Measurements from ENCODE around the gene PSMC3IP.
"Not testable (repeated sequence)": the region's sequence is repeated elsewhere in the genome, so short reads cannot be mapped to it uniquely, and the experiment has no call there.

Gene PSMC3IP

DNA sequence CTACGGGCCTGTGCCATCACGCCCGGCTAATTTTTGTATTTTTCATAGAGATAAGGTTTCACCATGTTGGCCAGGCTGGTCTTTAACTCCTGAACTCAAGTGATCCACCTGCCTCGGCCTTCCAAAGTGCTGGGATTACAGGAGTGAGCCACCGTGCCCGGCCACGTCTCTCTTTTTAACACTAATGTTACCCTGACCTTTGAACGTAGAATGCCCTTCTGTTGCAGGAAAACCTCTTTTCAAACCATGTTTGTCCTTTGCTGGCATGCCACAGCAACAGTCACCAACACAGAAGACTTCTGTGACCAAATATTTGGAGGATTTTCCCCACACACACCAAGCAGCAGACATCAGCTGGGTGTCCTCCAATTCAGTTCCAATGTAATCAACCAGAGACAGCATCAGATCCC is 32.6 kb downstream of the PSMC3IP start:
- Histone ChIP-seq H3K4me1 (no peaks in the 10 kb centered on the region), H3K36me3 (peaks cover 5% of the 10 kb centered on the region), H3K27me3 (no peaks in the 10 kb centered on the region), H3K4me3 (ENCODE audit: low read depth, low read length) (no peak overlapping the region), H3K9me3 (no peaks in the 10 kb centered on the region)
- TF ChIP-seq, protein P1, sequence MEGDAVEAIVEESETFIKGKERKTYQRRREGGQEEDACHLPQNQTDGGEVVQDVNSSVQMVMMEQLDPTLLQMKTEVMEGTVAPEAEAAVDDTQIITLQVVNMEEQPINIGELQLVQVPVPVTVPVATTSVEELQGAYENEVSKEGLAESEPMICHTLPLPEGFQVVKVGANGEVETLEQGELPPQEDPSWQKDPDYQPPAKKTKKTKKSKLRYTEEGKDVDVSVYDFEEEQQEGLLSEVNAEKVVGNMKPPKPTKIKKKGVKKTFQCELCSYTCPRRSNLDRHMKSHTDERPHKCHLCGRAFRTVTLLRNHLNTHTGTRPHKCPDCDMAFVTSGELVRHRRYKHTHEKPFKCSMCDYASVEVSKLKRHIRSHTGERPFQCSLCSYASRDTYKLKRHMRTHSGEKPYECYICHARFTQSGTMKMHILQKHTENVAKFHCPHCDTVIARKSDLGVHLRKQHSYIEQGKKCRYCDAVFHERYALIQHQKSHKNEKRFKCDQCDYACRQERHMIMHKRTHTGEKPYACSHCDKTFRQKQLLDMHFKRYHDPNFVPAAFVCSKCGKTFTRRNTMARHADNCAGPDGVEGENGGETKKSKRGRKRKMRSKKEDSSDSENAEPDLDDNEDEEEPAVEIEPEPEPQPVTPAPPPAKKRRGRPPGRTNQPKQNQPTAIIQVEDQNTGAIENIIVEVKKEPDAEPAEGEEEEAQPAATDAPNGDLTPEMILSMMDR (IDR thresholded peaks at IDR 0.05; ENCODE audit: low read depth, low read length), result no peak
- no peak for DNase-seq

- TF ChIP-seq, protein P1 (IDR thresholded peaks at IDR 0.05; ENCODE audit: low read depth, low read length), result no peak
- DNase-seq, result no peak
- no peaks in the 10 kb centered on the region for H3K27me3 ChIP-seq
- H3K36me3 ChIP-seq, result peaks cover 15% of the 10 kb centered on the region
- no peaks in the 10 kb centered on the region for H3K9me3 ChIP-seq
- no peak overlapping the region for H3K4me3 ChIP-seq (ENCODE audit: low read depth, low read length)
- H3K4me1 ChIP-seq, result no peaks in the 10 kb centered on the region
Observed at GRCh38 chr17:42543190-42544079, 34.1 kb downstream of the PSMC3IP start.

GRCh38 chr17:42541041-42541833 is 36.3 kb downstream of the PSMC3IP start:
- peaks cover 19% of the 10 kb centered on the region for H3K36me3 ChIP-seq
- DNase-seq, result no peak
- TF ChIP-seq, protein P1 (IDR thresholded peaks at IDR 0.05; ENCODE audit: low read depth, low read length), result no peak

GRCh38 chr17:42540558-42540957 is 37.0 kb downstream of the PSMC3IP start:
- not testable (repeated sequence) for H3K27me3 ChIP-seq, DNase-seq
- H3K36me3 ChIP-seq, result peaks cover 19% of the 10 kb centered on the region

More at GRCh38 chr17:42541041-42541833, 36.3 kb downstream of the PSMC3IP start:
- Histone ChIP-seq H3K27me3 (no peaks in the 10 kb centered on the region), H3K4me1 (no peaks in the 10 kb centered on the region), H3K9me3 (no peaks in the 10 kb centered on the region), H3K4me3 (ENCODE audit: low read depth, low read length) (no peak overlapping the region)

DNA sequence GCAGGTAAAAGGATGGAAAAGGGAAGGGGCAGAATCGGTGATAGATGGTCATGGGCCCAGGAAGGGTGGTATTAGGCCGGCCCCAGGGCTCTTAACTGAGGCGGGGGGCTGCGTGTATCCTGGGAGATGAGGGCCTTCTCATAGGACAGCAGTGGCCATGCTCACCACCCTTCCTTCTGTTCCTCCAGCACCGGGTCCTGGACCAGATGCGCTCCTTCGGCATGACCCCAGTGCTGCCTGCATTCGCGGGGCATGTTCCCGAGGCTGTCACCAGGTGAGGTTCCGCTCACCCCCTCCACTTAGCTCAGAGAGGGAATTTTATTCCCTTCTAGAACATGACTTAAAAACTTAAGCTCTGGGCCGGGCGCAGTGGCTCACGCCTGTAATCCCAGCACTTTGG is 39.0 kb downstream of the PSMC3IP start:
- TF ChIP-seq, protein P1 (IDR thresholded peaks at IDR 0.05; ENCODE audit: low read depth, low read length), result no peak
- H3K9me3 ChIP-seq, result no peaks in the 10 kb centered on the region
- no peak for DNase-seq
- peaks cover 8% of the 10 kb centered on the region for H3K4me1 ChIP-seq
- H3K36me3 ChIP-seq, result peaks cover 14% of the 10 kb centered on the region
- no peaks in the 10 kb centered on the region for H3K27me3 ChIP-seq
- no peak overlapping the region for H3K4me3 ChIP-seq (ENCODE audit: low read depth, low read length)

More at GRCh38 chr17:42540558-42540957, 37.0 kb downstream of the PSMC3IP start:
- not testable (repeated sequence) for H3K4me1 ChIP-seq; H3K9me3 ChIP-seq; H3K4me3 ChIP-seq (ENCODE audit: low read depth, low read length)

DNA sequence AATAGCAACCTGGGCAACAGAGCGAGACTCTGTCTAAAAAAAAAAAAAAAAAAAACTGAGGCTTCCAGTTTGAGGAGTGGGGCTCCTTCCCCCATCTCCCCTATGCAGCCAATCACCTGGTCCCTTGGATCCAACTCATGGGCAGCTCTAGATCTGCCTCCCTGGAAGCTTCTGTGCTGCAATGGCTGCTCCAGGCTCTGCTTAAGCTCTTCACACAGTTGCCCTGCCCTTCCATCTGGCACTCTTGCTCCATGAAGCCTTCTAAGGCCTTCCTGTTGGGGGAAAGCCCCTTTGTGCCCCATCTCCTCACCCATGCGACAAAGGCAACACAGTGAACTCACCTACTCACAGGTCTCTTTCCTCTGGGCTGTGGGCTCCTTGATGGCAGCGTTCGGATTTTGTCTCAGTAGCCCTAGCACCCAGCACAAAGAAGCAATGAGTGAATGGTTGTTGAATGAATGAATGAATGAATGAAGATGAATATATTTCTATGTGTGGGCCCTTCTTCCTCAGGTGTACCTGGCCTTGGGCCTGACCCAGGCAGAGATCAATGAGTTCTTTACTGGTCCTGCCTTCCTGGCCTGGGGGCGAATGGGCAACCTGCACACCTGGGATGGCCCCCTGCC is 39.6 kb downstream of the PSMC3IP start:
- DNase-seq, result no peak
- TF ChIP-seq, protein P1 (IDR thresholded peaks at IDR 0.05; ENCODE audit: low read depth, low read length), result no peak
- H3K4me3 ChIP-seq (ENCODE audit: low read depth, low read length), result no peak overlapping the region
- peaks cover 8% of the 10 kb centered on the region for H3K4me1 ChIP-seq
- no peaks in the 10 kb centered on the region for H3K27me3 ChIP-seq
- peaks cover 14% of the 10 kb centered on the region for H3K36me3 ChIP-seq
- no peaks in the 10 kb centered on the region for H3K9me3 ChIP-seq

Measured in BE2C (cell line).